NCI-H146 treated with DMSO at 0.1 percent for 48 hours (cell line): ENCODE results near the gene SSMEM1.
"Not testable (repeated sequence)": the region's sequence is repeated elsewhere in the genome, so short reads cannot be mapped to it uniquely, and the experiment has no call there.

Experiments
- DNase-seq: peaks from one replicate; lab custom pipeline; 2025; ENCODE audit not compliant: unreplicated experiment; lab: John Stamatoyannopoulos, UW

The SSMEM1 gene, protein sequence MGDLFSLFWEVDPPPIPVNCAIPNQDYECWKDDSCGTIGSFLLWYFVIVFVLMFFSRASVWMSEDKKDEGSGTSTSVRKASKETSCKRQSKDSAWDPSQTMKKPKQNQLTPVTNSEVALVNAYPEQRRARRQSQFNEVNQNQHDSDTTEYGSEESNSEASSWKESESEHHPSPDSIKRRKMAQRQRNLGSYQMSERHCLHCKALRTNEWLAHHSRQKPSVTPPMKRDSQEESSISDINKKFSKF

DNA sequence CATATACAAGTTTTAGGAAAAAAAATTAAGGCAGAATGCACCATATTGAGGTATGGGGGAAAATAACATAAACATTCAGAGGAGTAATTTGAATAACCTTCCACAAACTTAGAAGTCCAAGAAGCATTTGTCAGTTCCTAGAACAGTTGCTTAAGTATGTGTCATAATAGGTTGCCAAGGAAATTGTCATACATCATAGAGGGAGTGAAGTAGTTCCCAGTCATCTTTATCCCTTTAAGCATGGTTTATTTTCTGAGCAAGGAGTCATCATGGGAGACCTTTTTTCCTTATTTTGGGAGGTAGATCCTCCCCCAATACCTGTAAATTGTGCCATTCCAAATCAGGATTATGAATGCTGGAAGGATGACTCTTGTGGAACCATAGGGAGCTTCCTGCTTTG lies at the start of gene SSMEM1:
SSMEM1 (plus strand) TSS at position 219 of the 400 bp plus-strand sequence; CDS start at position 270, 51 bp downstream.
- no peak for DNase-seq

DNA sequence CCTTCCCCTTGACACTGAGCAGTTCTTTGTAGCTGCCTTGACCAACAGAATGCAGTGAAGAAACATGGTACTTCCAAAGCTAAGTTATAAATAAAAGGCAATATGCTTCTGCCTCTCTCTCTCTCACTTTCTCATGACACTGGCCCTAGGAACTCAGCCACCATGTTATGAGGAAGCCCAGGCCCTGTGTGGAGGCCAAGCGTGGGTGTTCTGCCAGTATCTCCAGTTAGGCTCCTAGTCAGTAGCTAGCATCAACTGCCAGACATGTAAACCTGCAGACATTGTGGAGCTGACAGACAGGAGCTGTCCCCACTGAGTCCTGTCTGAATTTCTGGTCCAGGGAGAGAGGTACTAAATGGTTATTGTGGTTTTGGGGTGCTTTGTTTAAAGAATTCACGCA lies 47.6 kb upstream of the SSMEM1 start:
- no peak for DNase-seq

DNA sequence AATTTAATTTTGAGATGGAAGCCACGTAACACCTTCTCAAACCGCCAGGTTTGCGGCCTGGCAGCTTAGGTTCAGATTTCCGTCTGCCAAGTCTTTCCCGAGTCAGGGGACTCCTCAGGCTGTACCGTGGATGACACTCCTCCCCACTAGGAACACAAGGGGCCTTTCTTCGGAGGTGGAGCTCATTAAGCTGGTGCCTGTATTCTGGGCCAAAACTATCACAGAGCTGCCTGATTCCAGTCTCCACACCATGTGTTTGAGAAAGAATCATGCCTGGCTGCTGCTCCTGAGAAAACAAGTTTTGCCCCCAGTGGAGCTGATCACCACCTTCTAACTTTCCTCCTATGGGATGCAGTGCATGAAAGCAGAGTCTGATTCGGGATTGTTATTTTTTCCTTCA lies 47.2 kb upstream of the SSMEM1 start:
- DNase-seq = no peak

- no peak for DNase-seq
Measured at GRCh38 chr7:130162196-130162595, 45.5 kb upstream of the SSMEM1 start.

- DNase-seq = no peak
Measured at GRCh38 chr7:130174237-130174959, 33.3 kb upstream of the SSMEM1 start.

DNA sequence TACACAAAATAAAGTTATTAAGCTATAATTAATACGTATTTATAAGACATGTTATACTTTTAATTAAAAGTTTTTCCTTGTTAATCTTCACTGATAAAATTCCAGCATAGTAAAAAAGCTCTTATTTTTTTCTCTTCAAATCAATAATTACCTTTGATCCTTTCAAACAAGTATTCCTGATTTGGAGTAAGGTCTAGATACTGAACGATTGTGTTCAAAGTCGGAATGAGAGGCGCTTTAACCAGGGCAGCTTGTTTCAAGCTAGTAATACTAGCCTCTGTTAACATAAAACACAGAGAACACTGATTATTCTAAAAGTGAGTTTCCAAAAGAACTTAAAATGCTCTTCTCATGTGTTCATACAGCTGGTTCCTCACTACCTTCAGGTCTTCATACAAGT lies 29.4 kb upstream of the SSMEM1 start:
- no peak for DNase-seq

DNA sequence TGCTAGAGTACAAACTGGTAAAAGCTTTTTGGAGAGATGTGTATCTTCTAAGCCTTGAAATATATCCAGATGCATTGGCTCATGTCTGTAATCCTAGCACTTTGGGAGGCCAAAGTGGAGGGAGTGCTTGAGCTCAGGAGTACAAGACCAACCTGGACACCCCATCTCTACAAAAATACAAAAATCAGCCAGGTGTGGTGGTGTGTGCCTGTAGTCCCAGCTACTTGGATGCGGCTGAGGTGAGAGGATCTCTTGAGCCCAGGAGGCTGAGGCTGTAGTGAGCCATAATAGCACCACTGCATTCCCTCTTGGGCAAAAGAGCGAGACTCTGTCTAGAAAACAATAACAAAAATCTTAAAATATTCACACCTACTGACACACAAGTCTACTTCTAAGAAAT lies 28.0 kb upstream of the SSMEM1 start:
- DNase-seq = no peak

DNA sequence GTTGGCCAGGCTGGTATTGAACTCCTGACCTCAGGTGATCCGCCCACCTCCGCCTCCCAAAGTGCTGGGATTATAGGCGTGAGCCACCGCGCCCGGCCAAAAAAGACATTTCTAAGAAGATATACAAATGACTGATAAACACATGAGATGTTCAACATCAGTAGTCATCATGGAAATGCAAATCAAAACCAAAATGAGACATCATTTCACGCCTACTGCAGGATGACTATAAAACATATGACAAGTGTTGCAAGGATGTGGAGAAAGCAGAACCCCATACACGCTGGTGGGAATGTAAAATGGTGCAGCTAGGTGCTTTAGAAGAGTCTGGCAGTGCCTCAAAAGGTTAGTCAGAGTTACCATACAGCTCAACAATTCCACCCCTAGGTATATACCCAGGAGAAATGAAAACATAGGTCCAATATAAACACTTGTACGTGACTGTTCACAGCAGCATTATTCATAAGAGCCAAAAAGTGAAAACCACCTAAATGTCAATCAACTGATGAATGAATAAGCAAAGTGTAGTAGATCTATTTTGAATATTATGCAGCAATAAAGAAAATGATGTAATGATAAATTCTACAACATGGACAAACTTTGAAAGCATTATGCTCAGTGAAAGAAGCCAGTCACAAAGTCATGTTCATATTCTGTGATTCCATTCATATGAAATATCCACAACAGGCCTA lies 26.9 kb upstream of the SSMEM1 start:
- no peak for DNase-seq

- DNase-seq = no peak
Measured at GRCh38 chr7:130181263-130181605, 26.4 kb upstream of the SSMEM1 start.

- no peak for DNase-seq
Measured at GRCh38 chr7:130182990-130183389, 24.7 kb upstream of the SSMEM1 start.

GRCh38 chr7:130184349-130184748 lies 23.3 kb upstream of the SSMEM1 start:
- DNase-seq = not testable (repeated sequence)

DNA sequence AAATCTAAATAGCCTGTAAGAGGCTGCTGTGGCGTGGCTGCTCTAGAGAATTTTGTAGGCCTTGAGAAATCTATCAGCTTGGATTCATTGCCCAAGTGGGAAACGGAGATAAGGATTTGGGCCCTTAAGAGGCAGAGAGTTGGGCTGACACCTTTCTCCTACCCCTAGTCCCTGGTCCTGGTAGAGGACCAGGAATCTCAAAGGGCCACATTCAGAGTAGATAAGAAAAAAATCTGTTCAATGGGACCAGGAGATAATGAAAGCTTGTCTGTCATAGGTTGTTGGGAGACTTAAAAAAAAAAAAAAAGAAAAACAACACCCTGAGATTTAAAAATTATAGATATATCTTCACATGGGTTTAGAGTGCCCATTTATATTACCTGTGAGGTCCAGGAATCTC lies 20.3 kb upstream of the SSMEM1 start:
- DNase-seq = no peak

GRCh38 chr7:130189343-130189742 lies 18.3 kb upstream of the SSMEM1 start:
- DNase-seq = no peak

GRCh38 chr7:130191791-130192190 lies 15.9 kb upstream of the SSMEM1 start:
- no peak for DNase-seq

DNA sequence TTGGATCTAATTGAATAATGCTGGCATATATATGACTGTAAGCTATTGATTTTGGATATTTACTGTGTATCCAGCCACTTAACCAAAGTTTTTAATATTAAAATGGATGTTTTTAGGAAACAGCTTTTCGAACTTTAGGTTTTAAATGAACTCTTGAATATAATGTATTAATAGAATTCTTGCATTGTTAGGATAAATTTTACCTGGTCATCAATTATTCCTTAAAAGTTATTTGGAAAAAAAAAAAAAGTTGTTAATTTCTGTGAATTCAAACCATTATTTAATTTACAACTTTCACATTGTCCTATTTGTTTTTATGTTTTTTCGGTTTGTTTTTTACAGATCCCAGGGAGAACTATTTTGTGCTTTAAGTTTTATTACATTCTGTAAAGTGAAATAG lies 12.3 kb upstream of the SSMEM1 start:
- no peak for DNase-seq

DNA sequence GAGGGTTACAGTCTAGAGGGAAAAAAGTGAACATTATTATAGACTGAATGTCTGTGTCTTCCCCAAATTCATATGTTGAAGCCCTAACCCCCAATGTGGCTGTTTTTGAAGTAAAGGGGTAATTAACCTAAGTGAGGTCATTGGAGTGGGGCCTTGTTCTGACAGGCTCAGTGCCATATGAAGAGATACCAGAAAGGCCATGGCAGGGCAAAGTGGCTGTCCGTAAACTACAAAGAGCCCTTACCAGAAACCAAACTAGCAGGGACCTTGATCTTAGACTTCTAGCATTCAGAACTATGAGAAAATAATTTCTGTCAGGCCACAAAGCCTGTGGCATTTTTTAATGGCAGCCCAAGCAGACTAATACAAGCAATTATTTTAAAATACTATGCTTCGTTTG lies 11.2 kb upstream of the SSMEM1 start:
- no peak for DNase-seq

- DNase-seq = no peak
Measured at GRCh38 chr7:130197094-130197493, 10.6 kb upstream of the SSMEM1 start.

DNA sequence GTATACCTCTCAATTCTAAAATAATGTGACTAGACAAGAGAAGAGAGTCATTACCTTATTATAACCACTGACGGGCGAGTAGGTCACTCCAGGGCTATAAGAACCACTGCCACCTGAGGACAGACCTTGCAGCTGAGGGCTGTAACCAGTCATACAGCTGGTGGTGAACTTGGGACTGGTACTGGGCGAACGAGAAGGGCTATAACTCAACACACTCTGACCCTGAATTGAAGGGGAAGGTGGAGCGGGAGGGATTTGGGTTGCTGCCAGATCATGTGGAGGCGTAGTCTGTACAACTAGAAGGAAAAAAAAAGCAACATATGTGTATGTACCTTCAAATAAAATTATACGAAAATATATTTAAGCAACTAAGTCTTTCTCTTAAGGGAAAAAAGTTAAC lies 5.9 kb upstream of the SSMEM1 start:
- no peak for DNase-seq

DNA sequence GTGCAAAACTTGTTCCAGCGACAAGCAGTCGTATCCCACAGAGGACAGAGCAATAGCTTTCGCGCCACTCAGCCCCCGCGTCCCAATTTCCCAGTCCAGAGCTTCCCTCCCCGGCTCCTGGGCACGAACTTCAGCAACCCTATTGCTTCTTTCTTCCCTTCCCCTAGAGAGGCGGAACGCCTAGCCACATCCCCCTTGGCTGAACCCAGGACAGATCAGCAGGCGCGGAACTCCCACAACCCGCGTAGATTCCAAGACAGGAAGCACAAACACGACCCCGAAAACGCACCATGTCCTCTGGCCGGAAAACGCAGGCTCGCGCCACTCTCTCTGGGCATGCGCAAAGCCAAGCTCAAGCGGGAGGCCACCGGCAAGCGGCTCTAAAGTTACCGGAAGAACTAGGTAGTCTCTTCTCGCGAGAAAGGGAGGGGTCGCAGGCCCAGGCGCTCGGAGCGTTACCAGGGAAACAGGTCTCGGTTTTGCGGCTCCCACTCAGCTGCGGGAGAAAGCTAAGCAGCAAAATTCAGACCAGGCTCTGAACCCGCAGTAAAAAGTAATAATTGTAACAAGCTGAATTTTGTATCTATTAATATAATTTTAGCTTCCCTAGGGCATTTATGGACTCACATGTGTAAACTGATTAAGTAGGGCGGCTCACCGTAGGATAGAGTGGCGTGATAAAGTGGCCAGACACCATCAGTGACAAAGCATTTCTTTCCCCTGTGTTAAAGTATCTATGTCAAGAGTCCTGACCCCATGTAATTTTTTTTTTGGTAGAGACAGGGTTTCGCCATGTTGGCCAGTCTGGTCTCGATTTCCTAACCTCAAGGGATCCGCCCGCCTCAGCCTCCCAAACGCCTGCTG lies 2.3 kb upstream of the SSMEM1 start, which contains the start of gene TMEM209:
TMEM209 (minus strand) TSS at position 323 of the 864 bp plus-strand sequence; CDS start at position 292, 31 bp downstream.
- peak; percentile 97 for DNase-seq

DNA sequence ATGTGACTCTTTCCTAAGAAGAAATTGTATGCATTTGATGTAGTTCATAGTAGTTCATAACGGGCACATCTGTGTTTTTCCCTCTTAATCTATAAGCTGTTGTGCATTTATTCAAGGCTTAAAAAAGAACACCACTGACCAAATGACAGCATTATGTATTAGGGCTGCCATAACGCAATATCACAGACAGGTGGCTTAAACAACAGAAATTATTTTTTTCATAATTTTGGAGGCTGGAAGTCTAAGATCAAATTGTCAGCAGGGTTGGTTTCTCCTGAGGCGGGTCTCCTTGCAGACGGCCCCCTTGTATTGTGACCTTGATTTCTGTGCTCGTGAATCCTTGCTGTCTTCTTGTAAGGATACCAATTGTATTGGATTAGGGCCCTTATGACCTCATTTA lies 627 bp upstream of the SSMEM1 start:
- DNase-seq = no peak

DNA sequence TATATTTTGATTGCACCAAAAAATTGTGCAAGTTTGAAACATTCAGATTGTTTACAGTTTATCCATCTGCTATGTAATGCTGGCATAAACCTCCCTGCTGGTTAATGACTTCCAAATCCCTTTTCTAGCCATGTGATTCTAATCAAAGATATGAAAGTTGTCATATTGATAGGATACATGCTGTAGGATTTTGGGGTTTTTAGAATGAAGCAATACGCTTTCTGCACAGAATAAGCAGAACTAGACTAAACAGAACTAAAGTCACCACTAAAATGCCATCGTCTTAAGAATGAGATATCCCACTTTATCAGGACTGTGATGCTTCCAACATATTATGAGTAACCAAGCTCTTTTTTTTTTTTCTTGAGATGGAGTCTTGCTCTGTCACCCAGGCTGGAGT lies 856 bp downstream of the SSMEM1 start:
- DNase-seq = no peak
